Esophagus squamous epithelium (tissue), 5 donors: Measurements from ENCODE around the gene GFPT1. TPM values are rescaled to one million over a fixed set of nuclear protein-coding genes. Genes with fewer than 3 reads are reported as not detected.
"Not testable (repeated sequence)": the region's sequence is repeated elsewhere in the genome, so short reads cannot be mapped to it uniquely, and the experiment has no call there.

Experiments
- DNase-seq: peaks from one replicate; lab custom pipeline; 2025; lab: John Stamatoyannopoulos, UW
- H3K27ac ChIP-seq, 4 donors: fragments of 200-600 bp; sonication (generic); one replicate each; pipeline ENCODE4 v1.5.1; 2016 to 2019; ENCODE audit warnings: mild to moderate bottlenecking in 1 of 4
- H3K27me3 ChIP-seq, 4 donors: fragments of 200-600 bp; sonication (generic); 1 replicate in 3 of 4; 2 replicates in 1 of 4; pipeline versions ENCODE4 v1.5.1 to v1.6.0; 2017 to 2021; ENCODE audit warnings: antibody characterized with exemption in 1 of 4
- H3K36me3 ChIP-seq, 3 donors: fragments of 200-600 bp; sonication (generic); one replicate each; pipeline ENCODE4 v1.5.1; 2016 to 2019
- H3K4me1 ChIP-seq, 3 donors: fragments of 200-600 bp; sonication (generic); one replicate each; pipeline ENCODE4 v1.5.1; 2017 to 2019
- H3K4me3 ChIP-seq, 4 donors: fragments of 200-600 bp; sonication (generic); 1 replicate in 3 of 4; 2 replicates in 1 of 4; pipeline ENCODE4 v1.5.1; 2016 to 2019; ENCODE audit warnings: mild to moderate bottlenecking in 2 of 4, moderate library complexity in 1 of 4
- H3K9me3 ChIP-seq, 3 donors: fragments of 200-600 bp; sonication (generic); one replicate each; pipeline ENCODE4 v1.5.1; 2016 to 2019
- POLR2A ChIP-seq, 4 donors: fragments of 450-650 bp; IDR thresholded peaks; one replicate each; pipeline ENCODE4 v1.6.1; 2017; ENCODE audit warnings: antibody characterized with exemption in 4 of 4, mild to moderate bottlenecking in 4 of 4, moderate library complexity in 3 of 4
- WGBS, 2 donors: methylation state at CpG; one replicate each; pipeline ENCODE4 v1.1.5; 2018; 5-methylcytosine and 5-hydroxymethylcytosine counted together
- intact Hi-C: fragments of 100-400 bp; cut with DNase I; formaldehyde crosslinking; loops from one replicate; pipeline ENCODE4 v1.15.0; 2022
- total RNA-seq, 4 donors: library from RNA; depleted of rRNA; stranded (reverse); fragments of >200 nt; gene quantifications; one replicate each; pipeline ENCODE4 v1.1.0, GENCODE V29; 2016
- TF ChIP-seq, protein P1 (sequence below), 6 experiments: fragments of 450-650 bp in 4 of 6; fragments of 200-600 bp in 2 of 6; sonication (generic) in 2 of 6; IDR thresholded peaks; one replicate each; pipeline ENCODE4 v1.5.1; 2016 to 2019; ENCODE audit warnings: antibody characterized with exemption in 6 of 6, mild to moderate bottlenecking in 4 of 6, moderate library complexity in 4 of 6
- donor health status: DM: yes; HTN: yes; CAD: no.

GFPT1 gene
- total RNA-seq, 4 donors from 2014 or later: 13.9 to 25.8 (median 19.5) TPM

DNA sequence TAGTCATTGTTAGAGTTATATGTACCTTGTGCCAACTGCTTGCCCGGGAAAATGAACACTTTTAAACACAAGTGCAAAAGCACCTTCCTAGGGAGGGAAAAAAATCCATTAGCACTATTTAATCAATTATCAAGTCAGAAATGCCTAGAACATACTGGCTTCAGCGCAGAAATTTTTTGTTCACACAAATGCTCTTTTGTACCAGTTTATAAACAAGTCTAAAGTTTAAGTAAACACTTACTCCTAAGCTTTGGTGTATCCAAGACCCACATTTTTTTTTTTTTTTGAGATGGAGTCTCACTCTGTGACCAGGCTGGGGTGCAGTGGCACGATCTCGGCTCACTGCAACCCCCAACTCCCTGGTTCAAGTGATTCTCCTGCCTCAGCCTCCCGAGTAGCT, 30.6 kb downstream of the GFPT1 start:
- H3K27ac ChIP-seq: no peak overlapping the region
- no peaks in the 10 kb centered on the region for H3K4me1 ChIP-seq
- intact Hi-C loops: no loop called here
- H3K4me3 ChIP-seq: no peak overlapping the region
- peaks cover 0 to 100% (median 18%) of the 10 kb centered on the region in 3 donors for H3K36me3 ChIP-seq
- 75 to 86% methylated on average over 5 of the region's 5 CpGs for WGBS, 2 donors
- H3K27me3 ChIP-seq: no peaks in the 10 kb centered on the region
- TF ChIP-seq, protein P1, sequence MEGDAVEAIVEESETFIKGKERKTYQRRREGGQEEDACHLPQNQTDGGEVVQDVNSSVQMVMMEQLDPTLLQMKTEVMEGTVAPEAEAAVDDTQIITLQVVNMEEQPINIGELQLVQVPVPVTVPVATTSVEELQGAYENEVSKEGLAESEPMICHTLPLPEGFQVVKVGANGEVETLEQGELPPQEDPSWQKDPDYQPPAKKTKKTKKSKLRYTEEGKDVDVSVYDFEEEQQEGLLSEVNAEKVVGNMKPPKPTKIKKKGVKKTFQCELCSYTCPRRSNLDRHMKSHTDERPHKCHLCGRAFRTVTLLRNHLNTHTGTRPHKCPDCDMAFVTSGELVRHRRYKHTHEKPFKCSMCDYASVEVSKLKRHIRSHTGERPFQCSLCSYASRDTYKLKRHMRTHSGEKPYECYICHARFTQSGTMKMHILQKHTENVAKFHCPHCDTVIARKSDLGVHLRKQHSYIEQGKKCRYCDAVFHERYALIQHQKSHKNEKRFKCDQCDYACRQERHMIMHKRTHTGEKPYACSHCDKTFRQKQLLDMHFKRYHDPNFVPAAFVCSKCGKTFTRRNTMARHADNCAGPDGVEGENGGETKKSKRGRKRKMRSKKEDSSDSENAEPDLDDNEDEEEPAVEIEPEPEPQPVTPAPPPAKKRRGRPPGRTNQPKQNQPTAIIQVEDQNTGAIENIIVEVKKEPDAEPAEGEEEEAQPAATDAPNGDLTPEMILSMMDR (IDR thresholded peaks at IDR 0.05): no peak
- TF ChIP-seq POLR2A (IDR thresholded peaks at IDR 0.05): no peak
- H3K9me3 ChIP-seq: no peaks in the 10 kb centered on the region
- DNase-seq: no peak

DNA sequence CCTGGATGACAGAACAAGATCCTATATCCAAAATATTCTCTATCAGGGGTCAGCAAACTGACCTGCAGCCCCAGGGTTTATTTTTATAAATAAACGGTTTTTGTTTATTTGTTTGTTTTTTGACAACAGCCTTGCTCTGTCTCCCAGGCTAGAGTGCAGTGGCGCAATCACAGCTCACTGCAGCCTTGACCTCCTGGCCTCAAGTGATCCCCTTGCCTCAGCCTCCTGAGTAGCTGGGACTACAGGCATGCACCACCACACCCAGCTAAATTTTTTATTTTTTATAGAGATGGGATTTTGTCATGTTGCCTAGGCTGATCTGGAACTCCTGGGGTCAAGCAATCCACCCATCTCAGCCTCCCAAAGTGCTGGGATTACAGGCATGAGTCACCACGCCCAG, 32.1 kb downstream of the GFPT1 start:
- H3K4me3 ChIP-seq, H3K27me3 ChIP-seq, intact Hi-C loops, DNase-seq, H3K4me1 ChIP-seq, H3K9me3 ChIP-seq, H3K27ac ChIP-seq: not testable (repeated sequence)
- H3K36me3 ChIP-seq: peaks cover 0 to 97% (median 14%) of the 10 kb centered on the region in 3 donors
- WGBS, 2 donors: 83 to 85% methylated on average over 3 of the region's 3 CpGs

DNA sequence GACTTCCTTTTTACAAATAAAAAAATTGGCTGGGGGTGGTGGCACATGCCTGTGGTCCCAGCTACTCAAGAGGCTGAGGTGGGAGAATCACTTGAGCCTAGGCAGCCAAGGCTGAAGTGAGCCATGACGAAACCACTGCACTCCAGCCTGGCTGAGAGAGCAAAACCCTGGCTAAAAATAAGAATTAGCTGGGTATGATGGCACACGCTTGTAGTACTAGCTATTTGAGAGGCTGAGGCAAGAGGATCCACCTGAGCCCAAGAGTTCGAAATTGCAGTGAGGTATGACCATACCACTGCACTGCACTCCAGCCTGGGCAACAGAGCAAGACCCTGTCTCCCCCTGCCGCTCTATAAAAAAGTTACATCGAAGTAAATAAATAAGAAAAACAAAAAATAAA, 33.7 kb downstream of the GFPT1 start:
- Histone ChIP-seq H3K36me3 (peaks cover 6 to 97% (median 14%) of the 10 kb centered on the region in 3 donors), H3K27me3 (no peaks in the 10 kb centered on the region), H3K4me3 (no peak overlapping the region), H3K27ac (no peak overlapping the region), H3K9me3 (no peaks in the 10 kb centered on the region), H3K4me1 (no peaks in the 10 kb centered on the region)
- DNase-seq: no peak
- TF ChIP-seq, protein P1 (IDR thresholded peaks at IDR 0.05): no peak
- no peak for TF ChIP-seq POLR2A (IDR thresholded peaks at IDR 0.05)
- WGBS, 2 donors: 89 to 98% methylated on average over 5 of the region's 5 CpGs
- intact Hi-C loops: no loop called here

DNA sequence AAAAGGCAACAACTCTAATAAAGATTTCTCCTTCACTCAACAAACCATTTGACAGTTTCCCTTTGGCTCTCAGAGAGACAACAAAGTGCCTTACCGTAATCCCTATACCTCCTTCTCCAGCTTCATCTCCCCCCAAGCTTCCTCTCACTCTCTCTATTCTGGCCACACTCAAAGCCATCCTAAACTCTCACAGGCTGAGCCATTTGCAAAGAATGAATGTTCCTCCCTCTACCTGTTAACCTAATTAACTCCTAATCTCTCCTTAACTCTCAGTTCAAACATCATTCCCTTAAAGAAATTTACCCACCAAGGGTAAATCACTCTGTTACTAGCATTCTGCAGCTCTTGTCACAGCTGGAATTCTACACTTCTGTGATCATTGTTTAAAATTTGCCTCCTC, 38.2 kb downstream of the GFPT1 start:
- TF ChIP-seq, protein P1 (IDR thresholded peaks at IDR 0.05): no peak
- TF ChIP-seq POLR2A (IDR thresholded peaks at IDR 0.05): no peak
- intact Hi-C loops: no loop called here
- DNase-seq: no peak
- Histone ChIP-seq H3K27ac (no peak overlapping the region), H3K27me3 (no peaks in the 10 kb centered on the region), H3K9me3 (no peaks in the 10 kb centered on the region), H3K4me1 (peaks cover 0 to 12% (median 0%) of the 10 kb centered on the region in 3 donors), H3K4me3 (no peak overlapping the region), H3K36me3 (peaks cover 6 to 97% (median 26%) of the 10 kb centered on the region in 3 donors)
- 92 to 100% methylated on average over 1 of the region's 1 CpG for WGBS, 2 donors

DNA sequence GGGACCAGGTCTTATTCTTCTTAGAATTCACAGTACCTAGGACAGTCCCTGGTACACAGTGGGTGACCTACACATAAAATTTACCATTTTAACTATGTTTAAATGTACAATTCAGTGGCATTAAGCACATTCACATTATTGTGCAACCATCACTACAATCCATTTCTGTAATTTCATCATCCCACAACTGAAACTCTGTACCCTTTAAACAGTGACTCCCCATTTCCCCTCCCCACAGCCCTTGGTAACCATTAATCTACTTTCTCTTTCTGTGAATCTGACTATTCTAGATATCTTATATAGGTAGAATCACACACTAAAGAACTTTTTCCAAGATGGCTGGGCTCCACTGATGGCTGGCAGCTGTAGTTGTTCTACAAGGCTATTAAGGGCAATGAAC, 41.6 kb downstream of the GFPT1 start:
- Histone ChIP-seq H3K27ac (peak overlapping the region in 1 of 4 donors; percentile 69), H3K27me3 (no peaks in the 10 kb centered on the region), H3K4me1 (peaks cover 0 to 18% (median 0%) of the 10 kb centered on the region in 3 donors), H3K36me3 (peaks cover 6 to 98% (median 35%) of the 10 kb centered on the region in 3 donors), H3K4me3 (no peak overlapping the region), H3K9me3 (no peaks in the 10 kb centered on the region)
- no peak for TF ChIP-seq POLR2A (IDR thresholded peaks at IDR 0.05)
- TF ChIP-seq, protein P1 (IDR thresholded peaks at IDR 0.05): no peak
- intact Hi-C loops: no loop called here
- DNase-seq: no peak

DNA sequence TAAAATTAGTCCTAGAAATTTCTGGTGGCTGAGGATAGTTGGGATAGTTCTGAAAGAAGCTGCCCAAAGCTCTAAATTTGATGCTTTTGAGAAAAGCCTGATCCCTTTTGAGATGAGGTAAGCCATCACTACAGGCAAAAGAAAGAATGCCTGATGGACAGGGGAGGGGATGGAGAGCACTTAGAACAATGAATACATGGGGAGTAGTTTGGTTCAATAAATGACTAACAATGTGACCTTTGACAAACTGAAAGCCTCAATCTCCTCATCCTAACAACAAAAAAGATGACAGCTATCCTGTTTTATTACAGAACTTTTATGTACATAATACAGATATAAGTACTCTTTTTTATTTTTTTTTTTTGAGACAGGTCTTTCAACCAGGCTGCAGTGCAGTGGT, 42.7 kb downstream of the GFPT1 start:
- Histone ChIP-seq H3K4me1 (peaks cover 0 to 18% (median 0%) of the 10 kb centered on the region in 3 donors), H3K27ac (peak overlapping the region in 2 of 4 donors; percentile 61 to 69), H3K9me3 (no peaks in the 10 kb centered on the region), H3K36me3 (peaks cover 6 to 100% (median 35%) of the 10 kb centered on the region in 3 donors), H3K27me3 (no peaks in the 10 kb centered on the region), H3K4me3 (no peak overlapping the region)
- TF ChIP-seq POLR2A (IDR thresholded peaks at IDR 0.05): no peak
- TF ChIP-seq, protein P1 (IDR thresholded peaks at IDR 0.05): no peak
- DNase-seq: no peak
- intact Hi-C loops: no loop called here
